ENCODE data around the gene PRKRIP1.
"Not testable (repeated sequence)": the region's sequence is repeated elsewhere in the genome, so short reads cannot be mapped to it uniquely, and the experiment has no call there.

GRCh38 chr7:102356344-102356743, 39.8 kb upstream of the PRKRIP1 start, which contains the start of gene SPDYE6:
- not testable (repeated sequence) for TF ChIP-seq CTCF (conservative IDR thresholded peaks at IDR 0.05; ENCODE audit: low read depth, low read length); EZH2 (IDR thresholded peaks at IDR 0.05; ENCODE audit: borderline replicate concordance, low read depth, low read length, poor library complexity, severe bottlenecking)

Data from A673 (cell line).